GM19099 (cell line): Measurements from ENCODE around the gene CTNNA3.

ENCODE experiments used
- POLR2A ChIP-seq: IDR thresholded peaks from 3 replicates; pipeline ENCODE4 v1.6.1; 2011; ENCODE audit warnings: low read depth; ENCODE audit not compliant: insufficient read length; ENCODE audit errors: extremely low read depth

The CTNNA3 gene

DNA sequence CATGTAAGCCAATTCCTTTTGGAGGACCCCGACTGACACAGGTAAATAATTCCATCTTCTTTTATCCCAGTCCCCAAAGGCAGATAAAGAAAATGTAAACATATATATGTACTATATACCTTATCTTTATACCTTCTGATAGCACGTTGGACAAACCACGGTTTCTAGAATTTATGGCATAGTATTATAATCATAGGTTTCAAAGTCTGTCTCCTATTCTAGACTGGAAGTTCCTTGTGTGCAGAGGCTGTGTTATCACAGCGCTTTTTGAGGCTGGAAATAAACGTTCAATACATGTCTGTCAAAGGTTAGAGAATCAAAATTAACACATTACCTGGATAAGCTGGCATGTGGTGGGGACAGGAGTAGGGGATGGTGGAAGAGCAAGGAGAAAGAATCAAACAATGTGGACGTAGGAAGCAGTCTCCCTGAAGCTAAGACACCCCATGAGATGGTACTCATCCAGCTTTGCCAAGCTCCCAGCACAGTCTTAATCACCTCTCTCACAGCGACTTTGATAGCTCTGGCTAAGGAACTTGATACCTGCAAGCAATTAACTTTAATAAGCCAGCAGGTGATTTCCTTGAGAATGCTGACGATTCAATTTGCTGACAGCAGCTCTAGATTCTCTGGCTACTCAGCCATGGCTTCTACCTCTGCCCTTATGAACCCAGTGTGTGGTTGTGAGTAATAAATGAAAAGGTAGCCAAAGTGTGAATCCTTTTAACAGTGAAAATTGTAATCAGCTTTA, 978.6 kb downstream of the CTNNA3 start:
- no peak for TF ChIP-seq POLR2A

DNA sequence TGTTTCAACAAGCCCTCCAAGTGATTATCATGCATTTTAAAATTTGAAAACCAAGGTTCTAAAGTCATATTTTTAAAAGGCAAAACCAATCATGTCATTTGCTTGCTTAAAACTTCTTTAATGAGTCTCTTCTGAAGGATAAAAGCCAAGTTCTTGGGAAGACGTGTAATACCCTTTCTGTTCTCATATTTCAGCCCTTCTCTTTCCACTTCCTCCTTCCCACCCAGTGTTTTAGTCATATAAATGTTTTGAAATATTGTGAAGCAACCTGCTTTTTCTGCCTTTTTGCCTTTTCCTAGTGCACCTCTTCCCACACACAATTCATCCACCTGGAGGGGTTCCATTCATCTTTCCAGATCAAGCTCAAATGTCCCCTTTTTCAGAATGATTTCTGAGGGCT, 981.3 kb downstream of the CTNNA3 start:
- TF ChIP-seq POLR2A = no peak

DNA sequence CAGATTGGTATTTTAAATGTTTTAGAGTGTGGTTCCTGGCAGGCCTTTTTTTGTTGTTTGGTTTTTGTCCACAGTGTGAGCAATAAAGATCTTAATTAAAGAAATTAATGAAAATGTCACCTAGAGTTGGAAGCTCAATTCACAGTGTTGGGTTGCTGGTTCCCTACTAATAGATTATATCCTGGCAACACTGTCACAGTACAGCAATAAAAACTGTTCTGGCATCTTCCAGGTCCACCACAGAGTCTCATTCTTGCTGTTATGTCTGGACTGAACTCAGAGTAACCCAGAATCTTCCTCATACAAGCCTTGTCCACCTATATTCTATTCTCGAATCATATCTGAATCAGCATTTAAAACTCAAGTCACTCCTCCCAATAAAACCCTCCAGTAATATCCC, 982.6 kb downstream of the CTNNA3 start:
- TF ChIP-seq POLR2A = no peak

DNA sequence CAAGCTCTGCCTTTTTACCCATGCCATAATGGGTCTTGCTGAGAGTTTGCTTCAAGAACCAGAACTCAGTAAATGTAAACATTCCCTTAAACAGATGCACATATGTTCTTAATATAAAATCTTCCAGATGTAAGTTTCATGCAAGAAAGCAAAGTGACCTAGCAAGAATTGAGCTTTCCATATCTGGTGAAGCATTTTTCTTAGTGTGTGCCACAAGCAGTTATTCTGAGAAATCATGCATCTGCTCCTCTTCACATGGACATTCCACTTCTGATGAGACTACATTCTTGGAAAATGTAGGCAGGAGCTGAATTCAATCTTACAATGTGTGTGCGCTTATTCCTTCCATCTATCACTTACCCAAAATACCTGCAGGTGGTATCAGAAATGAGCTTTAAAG, 997.9 kb downstream of the CTNNA3 start:
- no peak for TF ChIP-seq POLR2A

DNA sequence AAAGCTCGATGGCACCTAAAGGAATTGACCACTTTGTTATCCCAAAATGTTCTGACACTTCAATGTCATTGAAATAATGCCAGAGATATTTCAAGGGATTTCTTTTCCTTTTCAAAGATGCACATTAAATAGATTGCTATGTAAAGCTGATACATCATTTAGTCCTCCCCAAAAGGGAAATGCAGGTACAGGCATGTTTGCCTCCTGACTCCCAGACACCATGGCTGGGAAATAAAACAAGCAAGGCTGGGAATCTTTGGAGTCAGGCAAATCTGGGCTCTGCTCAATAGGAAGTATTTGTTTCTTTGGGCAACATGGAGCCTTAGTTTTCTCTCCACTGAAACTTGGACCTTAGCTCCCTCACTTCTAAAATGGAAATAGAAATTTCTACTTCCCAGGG, 1000.9 kb downstream of the CTNNA3 start:
- no peak for TF ChIP-seq POLR2A

DNA sequence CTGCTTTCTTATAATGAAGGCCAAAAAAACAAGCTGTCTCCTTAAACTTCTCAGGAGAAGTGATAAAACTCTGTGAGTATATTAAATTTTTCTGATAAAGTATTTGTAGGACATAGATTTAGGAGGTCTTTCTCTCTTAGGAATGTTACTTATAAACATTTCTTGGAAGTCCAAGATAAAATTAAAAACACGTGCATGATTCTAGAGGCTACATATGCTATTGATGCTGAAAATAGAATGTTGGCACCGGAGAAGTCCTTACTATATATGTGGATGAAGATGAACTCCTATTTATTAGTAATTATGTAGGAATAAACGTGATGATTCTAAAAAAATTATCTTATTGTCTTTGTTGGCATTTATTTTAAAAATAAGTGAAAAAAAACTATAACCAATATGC, 1011.4 kb downstream of the CTNNA3 start:
- no peak for TF ChIP-seq POLR2A

DNA sequence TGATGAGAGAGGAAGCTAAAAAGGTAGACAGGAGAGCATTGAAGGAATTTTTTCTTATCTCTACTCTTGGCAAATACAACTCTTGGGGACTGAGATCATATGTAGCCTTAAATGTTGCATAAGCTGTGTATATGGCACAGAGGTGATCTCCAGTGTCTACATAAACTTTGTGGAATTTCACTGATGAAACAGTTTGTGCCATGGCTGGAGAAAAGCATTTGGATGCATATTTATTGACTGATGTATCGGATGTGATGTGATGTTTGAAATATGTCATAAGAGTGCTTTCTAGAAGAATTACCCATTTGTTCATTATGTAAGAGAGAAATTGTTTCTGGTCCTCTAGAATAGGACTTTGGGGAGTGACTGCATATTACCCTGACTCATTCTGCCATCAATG, 1015.1 kb downstream of the CTNNA3 start:
- no peak for TF ChIP-seq POLR2A

DNA sequence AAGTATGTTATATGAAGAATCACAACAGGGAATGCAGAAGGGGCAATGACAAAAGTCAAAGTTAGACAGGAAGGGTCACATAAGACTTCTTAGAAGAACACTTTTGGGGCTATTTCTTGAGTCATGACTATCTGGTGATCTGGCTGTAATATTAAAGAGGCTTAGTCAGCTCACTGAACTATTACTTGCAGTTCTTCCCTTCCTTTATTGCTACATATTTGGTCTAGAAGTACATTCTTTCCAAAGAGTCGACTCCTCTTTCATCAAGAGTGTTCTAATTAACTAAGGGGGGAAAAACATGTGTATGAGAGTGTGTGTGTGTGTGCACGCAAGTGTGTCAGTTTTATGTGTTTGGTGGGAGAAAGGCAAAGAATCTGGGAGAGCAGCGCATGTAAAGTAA, 1017.5 kb downstream of the CTNNA3 start:
- TF ChIP-seq POLR2A = no peak

DNA sequence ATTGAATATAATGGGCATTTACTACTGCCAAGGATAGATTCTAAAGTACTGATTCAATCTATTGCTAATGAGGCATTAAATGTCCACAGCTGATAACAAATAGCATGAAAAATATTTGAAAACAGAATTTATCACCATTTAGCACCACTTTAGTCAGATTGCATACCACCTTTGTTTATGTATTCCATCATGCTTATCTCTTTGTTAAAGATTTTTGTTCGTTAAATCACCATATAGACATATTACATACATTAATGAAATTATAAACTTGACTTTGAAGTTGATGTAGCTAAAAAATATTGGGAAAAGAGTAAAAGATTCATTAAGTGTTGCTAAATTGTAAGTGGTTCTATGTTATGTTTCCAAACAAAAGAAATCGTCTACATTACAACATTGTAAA, 1022.9 kb downstream of the CTNNA3 start:
- TF ChIP-seq POLR2A = no peak

DNA sequence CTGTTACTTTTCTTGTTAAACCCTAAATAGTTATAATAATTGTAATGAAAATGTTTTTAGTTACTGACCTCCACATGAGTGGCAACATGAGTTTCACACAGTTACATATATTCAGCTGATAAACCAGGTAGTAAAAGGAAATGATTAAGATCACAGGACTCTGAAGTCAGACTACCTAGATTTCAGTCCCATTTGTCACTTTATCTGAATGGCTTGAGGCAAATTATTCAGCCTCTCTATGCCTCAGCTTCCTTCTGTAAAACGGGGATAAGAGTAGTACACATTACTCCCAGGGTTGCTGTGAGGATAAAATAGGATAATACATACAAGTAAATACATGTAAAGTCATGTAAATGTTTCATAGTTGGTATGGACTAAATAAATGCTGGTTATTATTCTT, 1024.4 kb downstream of the CTNNA3 start:
- TF ChIP-seq POLR2A = no peak

DNA sequence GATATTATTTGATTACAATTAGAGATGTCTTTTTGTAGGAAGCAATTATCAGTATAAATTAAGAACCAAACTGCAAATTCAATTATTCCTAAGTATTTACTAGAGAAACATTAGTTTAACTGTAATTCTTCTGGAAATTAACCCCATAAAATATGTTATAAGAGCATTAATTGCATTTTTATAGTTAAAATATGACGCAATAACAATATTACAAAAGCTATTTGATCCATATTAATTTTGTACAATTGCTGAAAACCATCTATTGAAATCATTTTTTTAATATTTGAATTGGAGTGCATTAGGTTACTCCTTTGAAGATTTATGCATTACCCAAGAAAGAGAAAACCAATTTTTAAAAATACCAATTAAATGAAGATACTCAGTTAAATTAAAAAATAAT, 1024.9 kb downstream of the CTNNA3 start:
- no peak for TF ChIP-seq POLR2A

DNA sequence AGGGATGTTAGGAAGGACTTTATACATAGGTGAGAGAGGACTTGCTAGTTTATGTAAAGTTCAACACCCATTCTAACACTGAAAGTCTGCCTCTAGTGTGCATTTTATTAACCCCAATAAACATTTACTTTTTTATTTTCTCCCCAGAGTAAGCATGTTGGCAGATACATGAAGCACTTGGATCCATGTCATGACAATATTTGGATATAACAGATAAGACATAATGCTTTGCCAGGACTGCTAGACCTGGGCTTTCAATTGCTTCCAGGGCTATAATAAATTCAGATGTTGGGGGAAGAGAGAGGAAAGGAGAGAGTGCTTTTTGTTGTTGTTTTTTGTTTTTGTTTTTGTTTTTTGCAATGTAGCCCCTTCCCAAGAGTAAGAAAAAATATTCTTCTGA, 1039.5 kb downstream of the CTNNA3 start:
- no peak for TF ChIP-seq POLR2A

DNA sequence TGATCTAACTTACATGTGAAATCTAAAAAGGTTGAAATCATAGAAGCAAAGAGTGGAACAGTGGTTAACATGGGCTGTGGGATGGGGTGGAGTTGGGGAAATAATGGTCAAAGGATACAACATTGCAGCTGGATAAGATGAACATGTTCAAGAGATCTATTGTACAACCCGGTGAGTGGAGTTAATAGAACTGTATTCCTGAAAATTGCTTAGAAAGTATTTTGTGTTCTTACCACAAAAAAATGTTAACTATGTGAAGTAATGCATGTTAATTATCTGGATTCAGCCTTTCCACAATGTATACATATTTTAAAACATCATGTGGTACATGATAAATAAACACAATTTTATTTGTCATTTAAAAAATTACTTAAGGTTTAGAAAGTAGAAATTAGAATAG, 1041.1 kb downstream of the CTNNA3 start:
- TF ChIP-seq POLR2A = no peak

DNA sequence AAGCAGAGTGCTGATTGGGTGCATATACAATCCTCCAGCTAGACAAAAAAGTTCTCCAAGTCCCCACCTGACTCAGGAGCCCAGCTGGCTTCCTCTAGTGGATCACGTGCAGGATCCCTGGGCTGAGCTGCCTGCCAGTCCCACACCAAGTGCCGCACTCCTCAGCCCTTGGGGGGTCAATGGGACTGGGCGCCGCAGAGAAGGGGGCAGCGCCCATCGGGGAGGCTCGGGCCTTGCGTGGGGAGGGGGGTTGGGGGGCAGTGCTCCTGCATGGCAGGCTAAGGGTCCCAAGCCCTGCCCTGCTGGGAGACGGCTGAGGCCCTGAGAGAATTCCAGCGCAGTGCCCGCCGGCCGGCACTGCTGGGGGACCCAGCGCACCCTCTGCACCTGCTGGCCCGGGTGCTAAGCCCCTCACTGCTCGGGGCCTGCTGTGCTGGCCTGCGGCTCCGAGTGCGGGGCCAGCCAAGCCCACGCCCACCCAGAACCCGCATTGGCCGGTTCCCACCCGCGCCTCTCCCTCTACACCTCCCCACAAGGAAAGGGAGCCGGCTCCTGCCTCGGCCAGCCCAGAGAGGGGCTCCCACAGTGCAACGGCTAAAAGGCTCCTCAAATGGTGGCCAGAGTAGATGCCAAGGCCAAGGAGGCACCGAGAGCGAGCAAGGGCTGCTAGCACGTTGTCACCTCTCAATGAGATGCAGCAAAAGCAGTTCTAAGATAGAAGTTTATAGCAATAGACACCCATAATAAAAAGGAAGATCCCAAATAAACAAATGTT, 1044.5 kb downstream of the CTNNA3 start:
- TF ChIP-seq POLR2A = no peak

DNA sequence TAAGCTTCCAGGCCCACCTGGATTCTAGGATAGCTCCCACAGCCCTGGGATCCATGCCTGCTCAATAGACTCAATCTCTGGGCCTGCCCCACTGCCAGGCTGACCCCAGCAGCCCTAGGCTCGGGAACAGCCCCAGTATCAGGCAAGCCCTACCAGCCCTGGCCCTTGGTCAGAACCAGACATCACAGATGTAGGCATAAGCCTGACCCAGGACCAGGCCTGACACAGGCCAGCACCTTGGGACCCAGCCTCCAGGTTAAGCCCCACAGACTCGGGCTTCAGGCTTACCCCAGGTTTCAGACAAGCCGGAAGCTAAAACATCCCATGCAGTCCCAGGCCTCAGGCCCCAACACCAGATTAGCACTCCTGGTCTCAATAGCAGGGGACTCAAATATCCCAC, 1046.4 kb downstream of the CTNNA3 start:
- no peak for TF ChIP-seq POLR2A

DNA sequence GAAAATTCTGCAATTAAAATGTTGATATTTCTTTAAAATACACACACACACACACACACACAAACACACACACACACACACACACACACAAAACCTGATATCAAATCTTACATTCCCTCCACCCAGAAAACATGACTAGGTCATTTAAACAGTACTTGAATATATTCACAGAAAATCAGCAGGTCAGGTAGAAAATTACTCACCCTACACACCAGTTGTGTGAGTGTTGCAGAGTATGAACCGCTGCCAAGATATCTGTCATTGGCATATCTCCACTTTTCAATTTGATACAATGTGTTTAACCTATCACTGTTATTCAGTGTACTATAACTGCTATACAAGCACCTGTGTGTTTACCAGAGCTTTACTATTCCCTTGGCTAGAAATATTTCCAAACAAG, 1053.8 kb downstream of the CTNNA3 start:
- no peak for TF ChIP-seq POLR2A
